Coronary artery (tissue), 2 donors: Measurements from ENCODE around the gene TANGO2.

Experiments
- DNase-seq: peaks from one replicate; pipeline ENCODE4 v3.0.0-alpha.2; 2017; ENCODE audit warnings: low spot score
- H3K27ac ChIP-seq, 2 donors: fragments of 200-600 bp; sonication (generic); one replicate each; pipeline ENCODE4 v1.5.1; 2016 to 2019
- H3K4me3 ChIP-seq: fragments of 200-600 bp; sonication (generic); 2 replicates; pipeline ENCODE4 v1.5.1; 2016; ENCODE audit warnings: mild to moderate bottlenecking, moderate library complexity
- CTCF ChIP-seq: fragments of 200-600 bp; sonication (generic); IDR thresholded peaks from one replicate; pipeline ENCODE4 v1.5.1; 2019; ENCODE audit warnings: antibody characterized with exemption

TANGO2 gene

GRCh38 chr22:20002636-20003035 lies 18.3 kb upstream of the TANGO2 start:
- no peak for DNase-seq
- Histone ChIP-seq H3K4me3 (no peak overlapping the region), H3K27ac (no peak overlapping the region)
- TF ChIP-seq CTCF = no peak

DNA sequence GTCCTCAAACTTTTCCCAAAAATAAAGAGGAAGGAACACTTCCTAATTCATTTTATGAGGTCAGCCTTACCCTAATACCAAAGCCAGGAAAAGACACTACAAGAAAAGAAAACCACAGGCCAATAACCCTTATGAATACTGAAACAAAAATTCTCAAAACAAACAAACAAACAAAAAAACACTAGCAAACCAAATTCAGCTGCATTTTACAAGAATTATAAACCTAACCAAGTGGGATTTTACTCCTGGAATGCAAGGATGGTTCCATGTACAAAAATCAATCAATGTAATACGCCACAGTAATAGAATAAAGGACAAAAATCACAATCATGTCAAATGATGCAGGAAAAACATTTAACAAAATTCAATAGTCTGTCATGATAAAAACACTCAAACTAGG lies 17.6 kb upstream of the TANGO2 start:
- no peak for DNase-seq
- TF ChIP-seq CTCF = no peak
- Histone ChIP-seq H3K4me3 (no peak overlapping the region), H3K27ac (no peak overlapping the region)

- Histone ChIP-seq H3K27ac (no peak overlapping the region), H3K4me3 (no peak overlapping the region)
- TF ChIP-seq CTCF = no peak
- DNase-seq = no peak
These were observed 16.4 kb upstream of the TANGO2 start for GRCh38 chr22:20004464-20004863.

DNA sequence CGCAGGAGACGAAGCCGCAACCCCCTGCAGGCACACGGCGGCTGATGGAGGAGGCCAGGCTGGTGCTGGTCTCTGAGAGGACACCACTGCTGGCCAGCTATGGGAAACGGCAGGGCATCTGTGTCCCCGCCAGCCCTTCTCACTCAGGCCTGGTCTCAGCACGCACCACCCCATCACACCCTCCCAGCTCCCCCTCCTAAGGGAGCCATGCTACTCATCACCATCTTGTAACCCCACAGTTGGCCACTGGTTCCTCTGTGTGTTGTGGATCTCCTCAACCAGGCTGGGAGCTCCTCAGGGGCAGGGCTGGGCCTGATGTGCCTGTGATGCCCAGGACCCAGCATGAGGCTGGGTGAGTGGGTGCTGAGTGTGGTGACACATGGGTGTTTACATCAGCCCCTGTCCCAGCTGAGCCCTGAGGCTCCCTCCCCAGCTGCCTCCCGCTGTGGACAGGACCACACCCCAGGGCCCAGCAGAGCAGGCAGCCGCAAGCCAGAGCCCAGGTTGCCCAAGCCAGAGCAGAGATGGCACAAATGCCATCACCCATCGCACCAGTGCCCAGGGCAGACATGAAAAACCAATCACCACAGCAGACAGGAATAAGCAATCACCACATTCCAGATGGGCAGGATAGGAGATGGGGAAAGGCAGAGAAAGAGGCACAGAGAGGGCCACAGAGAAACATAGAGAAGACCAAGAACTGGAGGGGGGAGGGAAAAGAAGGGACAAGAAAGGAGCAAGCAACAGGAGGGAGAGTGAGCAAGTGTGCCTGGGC lies 12.5 kb upstream of the TANGO2 start:
- no peak overlapping the region for H3K27ac ChIP-seq
- DNase-seq = no peak

DNA sequence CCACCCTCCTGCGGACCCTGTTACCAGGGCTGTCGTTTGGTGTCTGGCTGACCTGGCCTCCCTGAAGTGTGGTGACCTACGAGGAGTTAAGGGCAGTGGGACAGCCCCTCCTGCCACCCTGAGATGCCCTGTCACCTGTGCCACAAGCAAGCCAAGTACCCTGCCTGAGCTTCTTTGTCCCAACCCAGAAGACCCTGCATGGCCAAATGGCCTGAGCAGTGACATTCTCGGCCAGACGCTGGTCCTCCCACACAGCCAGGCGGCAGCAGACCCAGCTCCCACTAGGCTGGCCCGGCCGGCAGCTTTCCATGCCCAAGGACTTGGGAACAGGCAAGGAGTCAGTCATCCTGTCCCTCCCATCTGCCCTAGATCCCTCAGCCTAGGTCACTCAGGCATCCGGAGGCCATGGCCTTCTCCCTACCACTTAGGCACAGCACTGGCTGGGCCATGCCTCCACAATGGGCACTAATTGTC lies 11.9 kb upstream of the TANGO2 start:
- Histone ChIP-seq H3K4me3 (no peak overlapping the region), H3K27ac (peak overlapping the region in 1 of 2 donors; percentile 6)
- TF ChIP-seq CTCF = no peak
- DNase-seq = no peak

More for the DNA sequence above, 12.5 kb upstream of the TANGO2 start:
- H3K4me3 ChIP-seq = no peak overlapping the region
- no peak for TF ChIP-seq CTCF

DNA sequence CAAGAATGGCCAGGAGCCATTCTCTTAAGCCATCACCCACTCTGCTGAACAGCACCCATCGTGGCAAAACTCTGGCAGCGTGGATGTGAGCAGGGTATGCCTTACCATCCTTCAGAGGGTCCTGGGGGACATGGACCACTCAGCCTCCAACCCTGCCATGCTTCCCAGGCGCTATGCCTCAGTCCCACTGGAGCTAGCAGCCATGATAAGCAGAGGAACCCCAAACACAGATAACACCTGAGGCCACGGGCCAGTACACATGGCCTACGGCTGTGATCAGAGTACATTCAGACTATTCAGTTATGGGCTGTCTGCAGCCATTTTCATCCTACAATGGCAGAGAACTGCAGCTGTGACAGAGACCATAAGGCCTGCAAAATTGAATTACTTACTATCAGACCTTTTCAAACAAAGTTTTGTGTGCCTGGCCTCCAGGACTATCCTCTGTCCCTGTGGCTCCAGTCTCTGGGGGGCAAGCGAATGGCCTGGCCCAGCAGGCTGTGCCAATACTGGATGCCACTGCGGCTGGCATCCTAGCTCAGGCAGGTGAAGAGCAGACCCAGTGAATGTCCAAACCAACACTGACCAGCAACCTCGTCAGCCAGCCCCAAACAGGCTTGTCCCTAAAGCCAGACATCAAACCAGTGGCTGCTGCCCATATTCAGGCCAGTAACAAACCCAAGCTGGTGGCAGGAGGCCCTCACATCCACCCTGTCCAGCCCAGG lies 11.2 kb upstream of the TANGO2 start:
- Histone ChIP-seq H3K27ac (peak overlapping the region in 1 of 2 donors; percentile 6), H3K4me3 (no peak overlapping the region)
- DNase-seq = no peak
- no peak for TF ChIP-seq CTCF
